Activated B cell treated with CpG ODN at 0.5 μM for 24 hours (primary cell): ENCODE results near the gene GATAD2A. TPM values are rescaled to one million over a fixed set of nuclear protein-coding genes. Genes with fewer than 3 reads are reported as not detected.

ENCODE experiments used
- ATAC-seq: fragments of 200-7000 bp; cut with Tn5 transposase; one replicate; pipeline ENCODE4 v1.10.0; 2021; ENCODE audit warnings: low read depth, mild to moderate bottlenecking, moderate library complexity
- CTCF ChIA-PET: fragments of 350-600 bp; sonication (Branson Sonifier 250); formaldehyde crosslinking; loops from one replicate; lab custom pipeline; 2021; ENCODE audit warnings: antibody characterized with exemption; lab: Charles Lee
- POLR2A ChIA-PET: fragments of 350-600 bp; sonication (Branson Sonifier 250); formaldehyde crosslinking; loops from one replicate; lab custom pipeline; 2021; ENCODE audit warnings: antibody characterized with exemption; lab: Charles Lee
- DNase-seq: peaks from one replicate; pipeline ENCODE4 v3.0.0; 2022
- H3K27ac Mint-ChIP-seq: one replicate; pipeline ENCODE4 v1.8.0; 2020; ENCODE audit warnings: mixed read lengths
- H3K27me3 Mint-ChIP-seq: one replicate; pipeline ENCODE4 v1.8.0; 2021; ENCODE audit warnings: mixed read lengths
- H3K36me3 Mint-ChIP-seq: one replicate; pipeline ENCODE4 v1.8.0; 2021; ENCODE audit warnings: low read depth, mixed read lengths
- H3K4me1 Mint-ChIP-seq: one replicate; pipeline ENCODE4 v1.8.0; 2021; ENCODE audit warnings: mixed read lengths
- H3K4me3 Mint-ChIP-seq: one replicate; pipeline ENCODE4 v1.8.0; 2020; ENCODE audit warnings: mild to moderate bottlenecking, mixed read lengths
- H3K9me3 Mint-ChIP-seq: one replicate; pipeline ENCODE4 v1.8.0; 2020; ENCODE audit warnings: mixed read lengths
- intact Hi-C: fragments of 100-400 bp; cut with micrococcal nuclease; formaldehyde crosslinking; loops from one replicate; pipeline ENCODE4 v1.15.1; 2024
- total RNA-seq: library from RNA; stranded (reverse); gene quantifications from 2 replicates; pipeline ENCODE4 v1.2.3, GENCODE V29; 2022
- TF ChIP-seq, protein P1 (sequence below): fragments of 200-600 bp; IDR thresholded peaks from one replicate; pipeline ENCODE4 v1.8.0; 2022; ENCODE audit warnings: antibody characterized with exemption, mild to moderate bottlenecking

Gene GATAD2A
- total RNA-seq, 1 donor from 2014 or later, result 116 TPM

DNA sequence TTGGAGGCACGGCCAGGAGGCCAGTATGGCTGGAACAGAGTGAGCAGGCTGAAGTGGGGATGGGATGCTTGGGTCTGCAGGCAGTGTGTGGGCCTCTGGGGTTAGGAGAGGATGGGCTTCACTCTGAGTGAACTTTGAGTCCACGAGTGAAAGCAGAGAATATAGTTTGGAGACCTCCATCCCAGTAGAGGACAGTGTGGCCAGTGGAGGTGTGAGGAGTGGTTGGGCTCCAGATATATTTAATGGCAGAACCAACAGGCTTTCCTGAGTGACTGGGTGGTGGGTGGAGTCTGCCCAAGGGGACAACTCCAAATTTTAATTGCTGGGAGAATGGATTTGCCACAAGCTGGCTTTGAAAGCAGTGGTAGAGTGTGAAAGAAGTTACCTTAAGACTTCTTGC is 27.3 kb downstream of the GATAD2A start:
- Mint-ChIP-seq H3K36me3 (peaks cover 32% of the 10 kb centered on the region), H3K9me3 (no peaks in the 10 kb centered on the region), H3K4me3 (no peak overlapping the region), H3K27ac (peak overlapping the region; percentile 25), H3K4me1 (peaks cover 73% of the 10 kb centered on the region), H3K27me3 (no peaks in the 10 kb centered on the region)
- intact Hi-C loops, result no loop called here
- DNase-seq (no peak), ATAC-seq (no peak)
- TF ChIP-seq, protein P1, sequence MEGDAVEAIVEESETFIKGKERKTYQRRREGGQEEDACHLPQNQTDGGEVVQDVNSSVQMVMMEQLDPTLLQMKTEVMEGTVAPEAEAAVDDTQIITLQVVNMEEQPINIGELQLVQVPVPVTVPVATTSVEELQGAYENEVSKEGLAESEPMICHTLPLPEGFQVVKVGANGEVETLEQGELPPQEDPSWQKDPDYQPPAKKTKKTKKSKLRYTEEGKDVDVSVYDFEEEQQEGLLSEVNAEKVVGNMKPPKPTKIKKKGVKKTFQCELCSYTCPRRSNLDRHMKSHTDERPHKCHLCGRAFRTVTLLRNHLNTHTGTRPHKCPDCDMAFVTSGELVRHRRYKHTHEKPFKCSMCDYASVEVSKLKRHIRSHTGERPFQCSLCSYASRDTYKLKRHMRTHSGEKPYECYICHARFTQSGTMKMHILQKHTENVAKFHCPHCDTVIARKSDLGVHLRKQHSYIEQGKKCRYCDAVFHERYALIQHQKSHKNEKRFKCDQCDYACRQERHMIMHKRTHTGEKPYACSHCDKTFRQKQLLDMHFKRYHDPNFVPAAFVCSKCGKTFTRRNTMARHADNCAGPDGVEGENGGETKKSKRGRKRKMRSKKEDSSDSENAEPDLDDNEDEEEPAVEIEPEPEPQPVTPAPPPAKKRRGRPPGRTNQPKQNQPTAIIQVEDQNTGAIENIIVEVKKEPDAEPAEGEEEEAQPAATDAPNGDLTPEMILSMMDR, result no peak
- POLR2A ChIA-PET, result no interaction called here
- CTCF ChIA-PET, result no interaction called here

DNA sequence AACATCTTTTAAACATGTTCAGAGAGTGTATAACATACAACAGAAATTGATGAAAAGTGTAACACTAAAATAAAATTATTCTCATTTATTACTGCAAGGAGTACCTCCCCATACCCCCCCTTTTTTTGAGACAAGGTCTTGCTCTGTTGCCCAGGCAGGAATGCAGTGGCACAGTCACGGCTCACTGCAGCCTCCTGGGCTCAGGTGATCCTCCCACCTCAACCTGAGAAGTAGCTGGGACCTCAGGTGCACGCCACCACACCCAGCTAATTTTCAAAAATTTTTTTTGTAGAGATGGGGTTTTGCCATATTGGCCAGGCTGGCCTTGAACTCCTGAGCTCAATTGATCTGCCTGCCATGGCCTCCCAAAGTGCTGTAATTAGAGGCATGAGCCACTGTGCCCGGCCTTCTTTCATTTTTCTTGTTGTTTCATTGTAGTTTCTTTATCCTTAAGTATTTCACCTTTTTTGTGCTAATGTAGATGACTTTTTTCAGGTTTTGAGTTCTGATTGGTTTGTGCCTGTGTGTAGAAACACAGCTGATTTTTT is 28.3 kb downstream of the GATAD2A start:
- intact Hi-C loops, result no loop called here
- ATAC-seq, result no peak
- POLR2A ChIA-PET, result interaction anchor here (0.6 to 0.8 kb wide), 2 partner anchors 10 to 11 kb away, joined by 4 to 7 read pairs; no protein-coding TSS in a partner anchor
- no peaks in the 10 kb centered on the region for H3K9me3 Mint-ChIP-seq
- TF ChIP-seq, protein P1, result no peak
- H3K27ac Mint-ChIP-seq, result no peak overlapping the region
- no peak overlapping the region for H3K4me3 Mint-ChIP-seq
- H3K27me3 Mint-ChIP-seq, result no peaks in the 10 kb centered on the region
- peaks cover 25% of the 10 kb centered on the region for H3K36me3 Mint-ChIP-seq
- no peak for DNase-seq
- CTCF ChIA-PET, result no interaction called here
- peaks cover 71% of the 10 kb centered on the region for H3K4me1 Mint-ChIP-seq

DNA sequence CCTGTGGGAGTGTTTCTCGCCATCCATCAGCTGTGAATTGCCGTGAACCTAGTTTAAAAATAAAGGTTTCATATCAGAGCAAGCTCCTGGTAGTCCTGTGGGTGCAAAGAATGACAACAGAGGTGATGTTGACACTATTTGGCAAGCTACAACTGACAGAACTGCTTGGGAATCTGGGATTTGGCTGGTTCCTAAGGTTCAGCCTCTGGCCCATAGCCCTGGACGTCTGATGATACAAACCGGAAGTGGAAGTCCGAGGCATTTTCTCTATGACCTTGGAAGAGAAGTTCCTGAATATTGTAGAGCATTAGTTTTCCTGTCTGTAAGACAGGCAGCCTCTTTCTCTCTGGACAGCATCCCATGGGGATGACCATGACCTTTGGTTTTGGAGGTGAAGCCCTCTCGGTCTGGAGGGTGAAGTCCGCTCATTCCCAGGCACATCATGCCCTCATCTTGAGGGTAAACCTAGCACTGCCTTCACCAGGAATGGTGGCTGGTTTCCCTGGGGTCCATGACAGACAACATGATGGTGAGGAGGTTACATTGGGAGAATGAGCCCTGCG is 29.1 kb downstream of the GATAD2A start:
- ChIA-PET CTCF (no interaction called here), POLR2A (interaction anchor here (0.8 kb wide), 1 partner anchor 9 kb away, joined by 4 read pairs; no protein-coding TSS in a partner anchor)
- H3K27me3 Mint-ChIP-seq, result no peaks in the 10 kb centered on the region
- H3K27ac Mint-ChIP-seq, result no peak overlapping the region
- H3K4me3 Mint-ChIP-seq, result no peak overlapping the region
- DNase-seq, result no peak
- H3K4me1 Mint-ChIP-seq, result peaks cover 74% of the 10 kb centered on the region
- no peak for ATAC-seq
- TF ChIP-seq, protein P1, result no peak
- intact Hi-C loops, result no loop called here
- H3K36me3 Mint-ChIP-seq, result peaks cover 30% of the 10 kb centered on the region
- H3K9me3 Mint-ChIP-seq, result no peaks in the 10 kb centered on the region

DNA sequence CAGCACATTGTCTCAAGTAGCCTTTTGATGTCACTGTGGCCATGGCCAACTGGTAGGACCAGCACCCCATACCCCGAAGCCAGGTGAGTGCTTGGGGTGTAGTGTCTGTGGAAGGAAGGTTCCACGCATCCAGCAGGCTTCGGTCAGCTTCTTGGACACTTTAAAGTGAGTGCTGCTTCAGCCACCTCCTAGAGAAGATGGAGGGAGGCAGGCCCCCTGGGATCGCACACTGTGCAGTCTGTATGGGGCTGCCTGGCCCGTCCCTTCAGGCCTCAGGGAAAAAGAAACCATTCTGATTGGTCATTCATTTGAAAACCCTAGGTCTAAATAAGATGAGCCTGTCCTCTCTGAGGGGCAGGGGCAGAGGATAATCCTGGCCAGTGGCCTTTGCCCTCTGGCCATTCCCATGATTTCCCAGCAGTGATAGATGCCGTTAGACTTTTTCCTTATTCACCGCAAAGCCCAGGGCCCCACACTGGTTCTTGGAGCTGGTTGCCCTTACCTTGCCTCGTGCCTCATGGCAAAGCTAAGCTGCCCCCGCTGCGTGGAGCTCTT is 30.7 kb downstream of the GATAD2A start:
- Mint-ChIP-seq H3K4me3 (no peak overlapping the region), H3K36me3 (peaks cover 32% of the 10 kb centered on the region), H3K27me3 (no peaks in the 10 kb centered on the region), H3K4me1 (peaks cover 62% of the 10 kb centered on the region), H3K9me3 (no peaks in the 10 kb centered on the region), H3K27ac (no peak overlapping the region)
- ATAC-seq (no peak), DNase-seq (no peak)
- ChIA-PET CTCF (no interaction called here), POLR2A (no interaction called here)
- intact Hi-C loops, result no loop called here
- TF ChIP-seq, protein P1, result no peak

DNA sequence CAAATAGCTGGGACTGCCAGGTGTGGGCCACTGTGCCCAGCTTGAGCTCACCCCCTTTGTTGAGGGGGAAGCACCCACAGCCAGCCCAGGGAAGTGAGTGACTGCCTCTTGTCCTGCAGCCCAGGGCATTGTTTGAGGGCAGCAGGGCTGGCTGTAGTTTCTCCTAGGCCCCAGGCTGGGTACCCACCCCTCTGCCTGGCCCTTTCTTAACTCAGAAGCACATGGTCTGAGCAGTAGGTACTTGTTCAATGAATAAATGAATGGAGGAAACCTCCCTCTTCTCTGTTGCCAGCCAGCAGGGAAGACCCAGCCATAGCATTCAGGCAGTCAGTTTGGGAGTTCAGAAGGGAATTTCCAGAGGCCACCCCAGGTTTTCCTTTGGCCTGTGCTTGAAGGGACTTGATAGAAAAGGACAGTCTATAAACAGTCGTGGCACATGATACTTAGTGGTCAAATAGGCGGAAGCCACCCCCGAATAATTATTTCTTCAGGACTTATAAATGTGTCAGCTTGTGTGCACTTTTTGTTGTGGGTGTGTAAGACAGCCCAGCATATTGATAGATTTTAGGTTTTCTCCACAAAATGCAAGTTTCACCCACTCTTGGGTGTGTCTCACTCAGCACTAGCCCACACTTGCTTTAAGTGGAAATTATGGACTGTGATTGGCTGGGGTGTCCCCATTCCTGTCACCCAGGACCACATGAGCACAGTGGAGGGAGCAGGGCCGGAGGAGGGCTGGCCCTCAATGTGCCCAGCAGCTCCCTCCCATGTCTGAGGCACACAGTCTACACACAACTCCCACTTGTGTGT is 33.1 kb downstream of the GATAD2A start:
- TF ChIP-seq, protein P1, result no peak
- no peak for ATAC-seq
- DNase-seq, result no peak
- ChIA-PET POLR2A (no interaction called here), CTCF (no interaction called here)
- Mint-ChIP-seq H3K36me3 (peaks cover 31% of the 10 kb centered on the region), H3K4me3 (no peak overlapping the region), H3K9me3 (no peaks in the 10 kb centered on the region), H3K27ac (peak overlapping the region; percentile 30), H3K4me1 (peaks cover 51% of the 10 kb centered on the region), H3K27me3 (no peaks in the 10 kb centered on the region)
- intact Hi-C loops, result no loop called here
